NCI-H2227 (cell line): Measurements from ENCODE around the gene TAS2R43.
"Not testable (repeated sequence)": the region's sequence is repeated elsewhere in the genome, so short reads cannot be mapped to it uniquely, and the experiment has no call there.

Experiments used
- DNase-seq: peaks from one replicate; lab custom pipeline; 2025; ENCODE audit not compliant: unreplicated experiment; lab: John Stamatoyannopoulos, UW

TAS2R43 gene, protein sequence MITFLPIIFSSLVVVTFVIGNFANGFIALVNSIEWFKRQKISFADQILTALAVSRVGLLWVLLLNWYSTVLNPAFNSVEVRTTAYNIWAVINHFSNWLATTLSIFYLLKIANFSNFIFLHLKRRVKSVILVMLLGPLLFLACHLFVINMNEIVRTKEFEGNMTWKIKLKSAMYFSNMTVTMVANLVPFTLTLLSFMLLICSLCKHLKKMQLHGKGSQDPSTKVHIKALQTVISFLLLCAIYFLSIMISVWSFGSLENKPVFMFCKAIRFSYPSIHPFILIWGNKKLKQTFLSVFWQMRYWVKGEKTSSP

DNA sequence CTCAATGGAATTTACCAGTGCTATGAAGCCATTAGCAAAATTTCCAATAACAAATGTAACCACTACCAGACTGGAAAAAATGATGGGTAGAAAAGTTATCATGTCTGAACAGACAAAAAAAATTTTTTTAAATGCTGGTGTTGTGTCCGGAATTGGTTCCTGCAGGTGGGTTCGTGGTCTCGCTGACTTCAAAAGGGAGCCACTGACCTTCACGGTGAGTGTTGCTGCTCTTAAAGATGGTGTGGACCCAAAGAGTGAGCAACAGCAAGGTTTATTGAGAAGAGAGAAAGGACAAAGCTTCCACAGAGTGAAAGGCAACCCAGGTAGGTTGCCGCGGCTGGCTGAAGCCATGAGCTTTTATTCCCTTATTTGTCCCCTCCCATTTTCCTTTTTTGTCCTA, at the start of gene TAS2R43:
Gene TAS2R43, minus strand, starts transcription at position 186 of the 400 bp plus-strand sequence. Its CDS starts 84 bp downstream, at position 102.
- DNase-seq = no peak

DNA sequence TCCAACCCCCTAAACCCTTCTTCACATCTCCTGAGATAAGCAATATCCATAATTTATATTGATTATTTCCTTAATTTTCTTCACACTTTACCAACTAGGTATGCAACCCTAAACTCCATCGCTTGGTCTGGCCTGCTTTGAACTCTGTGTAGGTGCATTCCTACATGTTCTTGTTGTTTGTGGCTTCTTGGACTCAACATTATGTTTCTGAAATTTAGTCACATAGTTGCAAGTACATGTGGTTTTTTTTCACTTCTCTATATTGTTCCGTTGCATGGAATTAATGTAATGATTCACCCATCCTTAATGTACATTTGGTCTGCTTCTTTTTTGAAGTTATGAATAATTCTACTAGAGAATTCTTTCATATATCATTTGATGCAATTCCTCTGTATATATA, 44.0 kb upstream of the TAS2R43 start:
- no peak for DNase-seq

DNA sequence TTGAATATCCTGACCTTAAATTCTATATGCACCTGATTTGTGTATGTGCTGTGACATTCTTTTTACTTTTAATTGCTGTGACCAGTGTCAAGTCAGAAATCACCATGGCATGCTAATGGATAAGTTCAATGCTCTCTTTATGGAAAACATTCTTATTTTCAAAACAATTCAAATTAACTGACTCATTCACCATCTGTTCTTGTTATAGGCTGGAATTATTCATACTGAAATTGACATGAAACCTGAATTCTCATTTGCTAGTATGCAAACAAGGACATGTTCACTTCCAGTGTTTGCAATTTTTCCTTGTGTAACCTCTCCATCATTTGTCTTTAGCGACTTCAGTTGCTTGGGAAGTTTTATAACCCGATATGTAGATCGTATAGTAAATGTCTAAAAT, 42.2 kb upstream of the TAS2R43 start, which contains the start of gene TAS2R30:
Gene TAS2R30, minus strand, starts transcription at position 340 of the 400 bp plus-strand sequence. CDS start 400 bp downstream, outside the sequence.
- DNase-seq = no peak

DNA sequence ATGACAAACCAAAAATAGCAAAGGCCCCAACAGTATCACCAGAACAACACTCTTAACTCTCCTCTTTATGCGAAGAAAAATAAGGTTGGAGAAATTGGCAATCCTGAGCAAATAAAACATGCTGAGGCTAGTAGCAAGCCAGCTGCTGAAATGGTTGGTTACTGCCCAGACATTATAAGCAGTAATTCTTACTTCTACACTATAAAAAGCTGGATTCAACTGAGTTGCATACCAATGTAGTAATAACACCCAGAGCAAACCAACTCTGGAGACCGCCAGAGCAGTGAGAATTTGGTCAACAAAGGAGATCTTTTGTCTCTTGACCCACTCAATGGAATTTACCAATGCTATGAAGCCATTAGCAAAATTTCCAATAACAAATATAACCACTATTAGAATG, 41.7 kb upstream of the TAS2R43 start:
- DNase-seq = no peak

DNA sequence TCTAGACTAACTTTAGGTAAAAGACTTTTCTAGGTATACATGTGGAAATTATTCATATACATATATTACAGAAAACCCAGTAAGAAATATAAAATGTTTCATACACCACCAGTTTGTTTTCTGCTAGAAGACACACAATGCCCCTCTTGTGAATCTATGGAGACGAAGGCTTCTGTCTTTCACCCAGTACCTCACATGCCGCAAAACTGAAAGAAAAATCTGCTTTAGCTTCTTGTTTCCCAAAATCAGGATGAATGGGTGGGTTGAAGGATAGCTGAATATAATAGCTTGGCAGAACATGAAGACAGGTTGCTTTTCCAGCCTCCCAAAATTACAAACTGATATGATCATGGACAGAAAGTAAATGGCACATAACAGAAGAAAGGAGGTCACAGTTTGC, 41.0 kb upstream of the TAS2R43 start:
- DNase-seq = no peak

DNA sequence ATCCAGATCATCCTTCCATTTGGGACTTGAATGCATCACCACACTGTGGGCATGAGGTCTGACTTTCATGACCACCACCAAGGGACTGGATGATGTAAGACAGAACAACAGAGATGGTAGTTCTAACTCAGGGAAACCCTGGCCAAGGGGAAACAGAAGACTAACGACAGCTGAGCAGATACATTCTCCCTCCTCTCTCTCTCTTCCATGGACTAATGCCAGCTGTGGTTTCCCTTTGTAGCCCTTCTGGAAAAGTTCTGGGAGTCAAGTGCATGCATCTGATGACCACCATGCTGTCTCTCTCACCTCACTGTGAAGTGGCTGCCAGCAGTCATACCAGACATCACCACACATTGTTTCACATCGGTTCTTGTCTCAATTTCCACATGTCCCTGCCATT, 38.9 kb upstream of the TAS2R43 start:
- DNase-seq = no peak

DNA sequence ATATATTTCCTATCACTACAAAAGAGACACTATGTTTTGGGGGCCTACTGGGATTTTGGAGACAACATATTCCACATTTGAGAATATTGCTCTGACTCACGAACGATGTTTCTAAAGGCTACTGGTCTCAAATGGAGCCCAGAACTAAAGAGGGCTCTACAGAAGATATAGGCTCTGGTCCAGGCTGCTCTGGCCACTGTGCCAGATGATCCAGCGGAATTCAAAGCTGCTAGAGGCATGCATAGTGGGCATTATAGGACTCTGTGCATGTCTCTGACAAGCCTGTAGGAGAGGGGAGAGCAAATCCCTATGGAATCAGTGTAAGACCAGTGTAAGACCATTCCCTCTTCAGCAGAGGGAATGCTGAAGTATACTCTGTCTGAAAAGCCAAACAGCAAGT, 38.3 kb upstream of the TAS2R43 start:
- no peak for DNase-seq

DNA sequence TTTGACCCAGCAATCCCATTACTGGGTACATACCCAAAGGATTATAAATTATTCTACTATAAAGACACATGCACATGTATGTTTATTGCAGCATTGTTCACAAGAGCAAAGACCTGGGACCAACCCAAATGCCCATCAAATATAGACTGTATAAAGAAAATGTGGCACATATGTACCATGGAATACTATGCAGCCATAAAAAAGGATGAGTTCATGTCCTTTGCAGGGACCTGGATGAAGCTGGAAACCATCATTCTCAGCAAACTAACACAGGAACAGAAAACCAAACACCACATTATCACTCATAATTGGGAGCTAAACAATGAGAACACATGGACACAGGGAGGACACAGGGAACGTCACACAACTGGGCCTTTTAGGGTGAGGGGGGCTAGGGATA, 22.0 kb upstream of the TAS2R43 start:
- not testable (repeated sequence) for DNase-seq

DNA sequence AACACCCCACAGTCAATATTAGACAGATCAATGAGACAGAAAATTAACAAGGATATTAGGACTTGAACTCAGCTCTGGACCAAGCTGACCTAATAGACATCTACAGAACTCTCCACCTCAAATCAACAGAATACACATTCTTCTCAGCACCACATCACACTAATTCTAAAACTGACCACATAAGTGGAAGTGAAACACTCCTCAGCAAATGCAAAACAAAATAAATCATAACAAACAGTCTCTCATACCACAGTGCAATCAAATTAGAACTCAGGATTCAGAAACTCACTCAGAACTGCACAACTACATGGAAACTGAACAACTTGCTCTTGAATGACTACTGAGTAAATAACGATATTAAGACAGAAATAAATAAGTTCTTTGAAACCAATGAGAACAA, 19.1 kb upstream of the TAS2R43 start:
- DNase-seq = not testable (repeated sequence)

DNA sequence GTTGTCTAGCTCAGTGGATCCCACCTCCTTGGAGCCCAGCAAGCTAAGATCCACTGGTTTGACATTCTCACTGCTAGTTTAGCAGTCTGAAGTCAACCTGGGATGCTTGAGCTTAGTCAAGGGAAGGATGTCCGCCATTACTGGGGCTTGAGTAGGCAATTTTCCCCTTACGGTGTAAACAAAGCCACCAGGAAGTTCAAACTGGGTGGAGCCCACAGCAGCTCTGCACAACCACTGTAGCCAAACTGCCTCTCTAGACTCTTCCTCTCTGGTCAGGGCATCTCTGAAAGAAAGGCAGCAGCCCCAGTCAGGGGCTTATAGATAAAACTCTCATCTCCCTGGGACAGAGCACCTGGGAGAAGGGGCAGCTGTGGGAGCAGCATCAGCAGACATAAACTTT, 16.7 kb upstream of the TAS2R43 start:
- no peak for DNase-seq

DNA sequence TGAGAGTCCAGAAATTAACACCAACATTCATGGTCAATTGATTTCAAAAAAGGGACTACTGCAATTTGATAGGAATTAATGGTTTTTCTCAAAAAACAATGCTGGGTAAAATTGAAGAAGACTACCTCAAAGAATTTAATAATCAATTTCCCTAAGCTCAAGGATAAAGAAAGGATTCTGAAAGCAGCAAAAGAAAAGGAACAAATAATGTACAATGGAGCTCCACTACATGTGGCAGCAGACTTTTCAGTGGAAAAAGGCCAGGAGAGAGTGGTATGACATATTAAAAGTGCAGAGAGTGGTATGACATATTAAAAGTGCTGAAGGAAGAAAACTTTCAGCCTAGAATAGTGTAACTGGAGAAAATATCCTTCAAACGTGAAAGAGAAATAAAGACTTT, 15.6 kb upstream of the TAS2R43 start:
- no peak for DNase-seq

DNA sequence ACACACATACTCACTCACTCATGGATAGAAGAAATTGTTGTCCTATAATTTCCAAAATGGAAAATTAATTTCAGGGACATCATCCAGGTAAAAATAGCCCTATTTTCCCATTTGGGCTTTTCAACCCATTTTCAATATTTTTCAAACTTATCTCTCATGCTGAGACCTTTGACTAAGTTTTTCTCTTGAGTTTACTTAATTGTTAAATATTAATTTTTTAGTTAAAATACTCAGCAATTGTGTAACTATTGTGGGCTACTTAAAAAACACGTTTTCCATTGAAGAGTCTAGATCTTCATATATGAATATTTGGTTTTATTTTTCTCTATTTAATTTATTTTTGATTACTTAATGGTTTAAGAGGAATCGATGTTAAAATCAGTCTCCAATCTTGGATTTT, 14.2 kb upstream of the TAS2R43 start:
- no peak for DNase-seq

DNA sequence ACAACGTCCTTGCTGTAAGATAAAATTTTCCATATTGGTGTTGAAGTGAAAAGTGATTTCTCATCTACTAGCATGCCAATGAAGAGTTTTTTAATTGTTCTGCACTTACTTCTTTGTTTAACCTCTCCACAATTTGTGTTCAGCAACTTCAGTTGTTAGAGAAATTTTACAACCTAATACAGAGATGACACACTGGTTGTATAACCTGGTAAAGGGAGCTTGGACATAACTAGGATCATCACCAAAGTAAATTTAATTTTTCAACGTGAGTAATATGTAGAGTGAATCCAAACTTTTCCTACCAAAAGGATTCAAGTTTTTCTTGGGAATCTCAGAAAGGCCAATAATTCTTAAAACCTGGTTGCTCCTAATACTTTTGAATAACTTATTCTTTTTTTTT, 13.4 kb upstream of the TAS2R43 start:
- no peak for DNase-seq

DNA sequence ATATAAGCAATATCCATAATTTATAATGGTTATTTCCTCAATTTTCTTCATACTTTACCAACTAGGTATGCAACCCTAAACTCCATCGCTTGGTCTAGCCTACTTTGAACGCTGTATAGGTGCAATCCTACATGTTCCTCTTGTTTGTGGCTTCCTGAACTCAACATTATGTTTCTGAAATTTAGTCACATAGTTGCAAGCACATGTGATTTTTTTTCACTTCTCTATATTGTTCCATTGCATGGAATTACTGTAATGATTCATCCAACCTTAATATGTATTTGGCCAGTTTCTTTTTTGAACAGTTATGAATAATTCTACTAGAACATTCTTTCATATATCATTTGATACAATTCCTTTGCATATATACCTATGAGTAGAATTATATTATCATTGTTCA, 2.8 kb upstream of the TAS2R43 start:
- not testable (repeated sequence) for DNase-seq

DNA sequence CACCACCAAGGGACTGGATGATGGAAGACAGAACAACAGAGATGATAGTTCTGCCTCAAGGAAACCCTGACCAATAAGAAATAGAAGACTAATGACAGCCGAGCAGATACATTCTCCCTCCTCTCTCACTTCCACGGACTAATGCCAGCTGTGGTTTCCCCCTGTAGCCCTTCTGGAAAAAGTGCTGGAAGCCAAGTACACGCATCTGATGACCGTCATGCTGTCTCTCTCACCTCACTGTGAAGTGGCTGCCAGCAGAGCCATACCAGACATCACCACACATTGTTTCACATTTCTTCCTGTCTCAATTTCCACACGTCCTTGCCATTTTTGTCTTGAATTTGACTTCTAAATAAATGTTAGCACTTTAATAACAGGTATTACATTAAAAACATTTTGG, 2.9 kb downstream of the TAS2R43 start:
- DNase-seq = no peak

DNA sequence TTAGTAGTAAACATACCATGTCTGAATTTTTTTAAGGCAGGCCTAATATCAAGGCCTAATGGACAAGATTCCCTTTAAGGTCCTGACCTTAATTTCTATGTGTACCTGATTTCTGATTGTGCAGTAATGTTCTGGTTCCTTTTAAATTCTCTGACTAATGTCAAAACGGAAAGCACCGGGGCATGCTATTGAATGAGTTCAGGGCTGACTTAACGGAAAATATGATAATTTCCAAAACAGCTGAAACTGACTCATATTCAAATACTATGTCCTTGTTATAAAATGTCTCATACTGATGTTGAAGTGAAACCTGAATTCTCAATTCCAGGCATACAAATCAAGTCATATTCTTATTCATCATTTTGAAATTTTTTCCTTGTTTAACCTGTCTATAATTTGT, 6.7 kb downstream of the TAS2R43 start:
- DNase-seq = no peak

DNA sequence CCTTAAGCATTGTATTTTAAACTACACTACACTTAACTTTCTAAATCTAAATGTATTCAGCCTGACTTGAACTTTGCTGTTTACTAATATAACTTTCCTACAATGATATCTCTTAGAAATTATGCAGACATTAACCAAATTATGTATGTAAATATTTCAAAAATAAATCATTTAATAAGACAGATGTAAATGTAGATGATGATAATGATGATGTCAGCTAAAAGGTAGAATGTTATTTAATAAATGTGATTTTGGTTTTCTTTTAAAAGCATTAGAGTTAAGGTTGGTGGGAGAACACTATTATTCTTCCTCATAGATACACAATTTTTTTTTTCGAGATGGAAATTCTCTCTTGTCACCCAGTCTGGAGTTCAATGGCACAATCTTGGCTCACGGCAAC, 10.1 kb downstream of the TAS2R43 start:
- no peak for DNase-seq

DNA sequence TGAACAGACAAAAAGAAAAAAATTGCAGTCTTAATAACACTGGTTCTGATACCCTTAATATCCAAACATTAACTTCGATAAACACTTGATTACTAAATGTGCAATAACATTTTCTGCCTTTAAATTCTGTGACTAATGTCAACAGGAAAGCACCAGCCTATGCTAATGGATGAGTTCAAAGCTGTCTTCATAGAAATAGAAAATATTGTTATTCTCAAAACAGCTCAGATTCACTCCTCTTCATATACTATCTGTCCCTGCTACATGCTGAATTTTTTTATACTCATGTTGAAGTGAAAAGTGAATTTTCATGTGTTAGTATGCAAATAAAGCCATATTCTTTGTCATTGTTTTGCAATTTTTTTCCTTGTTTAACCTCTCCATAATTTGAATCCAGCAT, 13.9 kb downstream of the TAS2R43 start:
- no peak for DNase-seq

DNA sequence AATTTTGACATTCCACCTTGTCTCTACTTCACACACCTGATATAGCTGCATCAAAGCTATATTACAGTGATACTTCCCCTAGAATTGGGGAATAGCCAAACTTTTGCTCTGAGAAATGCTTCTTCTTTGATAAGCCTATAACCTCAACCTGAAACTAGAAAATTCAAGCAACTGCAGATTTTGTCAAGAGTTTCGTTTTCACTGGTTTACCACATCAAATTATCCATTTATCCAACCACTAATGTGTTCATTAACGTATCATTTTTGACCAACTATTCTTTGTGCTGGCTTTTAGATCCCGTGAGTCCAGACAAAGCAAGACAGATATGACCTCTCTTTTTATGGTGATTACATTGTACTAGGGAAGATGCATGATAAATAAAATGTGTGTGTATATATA, 16.5 kb downstream of the TAS2R43 start:
- DNase-seq = no peak

DNA sequence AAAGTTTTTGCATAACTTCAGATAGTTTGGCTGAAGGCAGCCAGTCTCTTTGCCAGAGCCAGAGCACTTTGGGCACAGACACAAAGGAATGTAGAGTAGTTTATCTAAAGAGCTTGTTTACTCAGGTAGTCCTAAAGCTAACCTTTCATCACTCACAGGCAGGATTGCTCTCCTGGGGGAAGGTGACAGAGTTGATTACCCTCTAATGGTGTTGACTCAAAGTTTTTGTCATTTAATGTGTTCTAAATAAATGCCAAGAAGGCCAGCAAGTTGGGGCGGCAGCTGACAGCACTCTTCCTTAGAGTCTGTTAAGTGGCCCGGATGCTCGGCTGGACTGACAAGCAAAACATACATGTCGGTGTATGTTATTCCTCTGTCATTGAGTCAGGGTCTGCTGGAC, 20.7 kb downstream of the TAS2R43 start:
- no peak for DNase-seq

DNA sequence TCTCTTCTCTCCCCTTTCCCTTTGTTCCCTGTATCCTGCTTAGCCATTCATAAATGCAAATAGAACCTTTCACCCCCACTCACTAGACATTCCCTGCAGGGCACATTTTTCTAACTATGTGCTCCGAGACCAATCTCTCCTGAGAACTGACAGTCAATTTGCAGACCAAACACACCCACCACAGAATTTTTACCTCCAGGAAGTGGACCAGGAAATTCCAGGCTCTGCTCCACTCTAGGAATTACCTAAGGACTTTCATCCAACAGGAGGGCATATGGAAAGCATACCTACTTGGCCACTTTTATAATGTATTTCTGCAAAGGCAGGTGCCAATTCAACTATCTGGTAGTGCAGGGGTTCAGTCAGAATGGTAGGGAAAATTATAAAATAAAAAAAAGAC, 21.1 kb downstream of the TAS2R43 start:
- DNase-seq = no peak

DNA sequence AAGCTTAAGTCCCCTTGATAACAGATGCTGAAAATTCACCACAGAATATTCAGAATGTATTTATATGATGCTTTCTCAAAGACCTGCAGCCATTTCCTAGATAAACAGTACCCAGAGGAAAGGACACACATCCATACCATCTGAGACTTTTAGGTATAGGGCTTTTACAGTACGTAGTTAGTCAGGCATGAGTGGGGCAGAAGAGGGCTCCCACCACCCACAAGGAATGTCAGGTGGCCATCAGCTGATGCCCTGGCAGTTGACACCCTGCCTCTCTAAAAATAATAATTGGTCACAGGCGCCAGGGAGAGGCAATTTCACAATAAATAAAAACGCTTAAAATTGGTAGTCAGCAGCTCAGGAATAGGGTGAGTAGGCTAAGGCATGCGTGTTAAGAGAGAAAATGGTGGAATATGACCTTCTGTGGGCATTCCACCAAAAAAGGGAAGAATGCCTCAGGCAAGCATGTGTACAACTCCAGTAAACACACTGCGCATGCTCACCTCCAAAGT, 22.2 kb downstream of the TAS2R43 start:
- no peak for DNase-seq

DNA sequence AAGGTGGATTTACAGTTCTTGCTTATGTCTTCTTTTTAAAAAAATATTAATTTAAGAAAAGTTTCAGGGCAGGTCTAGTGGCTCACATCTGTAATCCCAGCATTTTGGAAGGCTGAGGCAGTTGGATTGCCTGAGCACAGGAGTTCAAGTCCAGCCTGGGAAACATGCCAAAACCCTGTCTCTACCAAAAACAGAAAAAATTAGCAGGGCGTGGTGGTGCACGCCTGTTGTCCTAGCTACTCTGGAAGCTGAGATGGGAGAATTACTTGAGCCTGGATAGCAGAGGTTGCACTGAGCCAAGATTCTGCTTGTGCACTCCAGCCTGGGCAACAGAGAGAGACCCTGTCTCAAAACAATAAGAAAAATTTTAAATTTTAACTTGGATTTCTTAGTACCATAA, 24.6 kb downstream of the TAS2R43 start:
- DNase-seq = no peak
